MCF 10A (cell line): Measurements from ENCODE around the gene GFOD1. TPM values are rescaled to one million over a fixed set of nuclear protein-coding genes. Genes with fewer than 3 reads are reported as not detected.

Source experiments
- BruUV-seq: library from RNA; stranded (reverse); fragments of 400-500 nt; replicated peaks from 2 replicates; lab custom pipeline; 2021; lab: Mats Ljungman, UMichigan
- CTCF ChIA-PET: fragments of 300-600 bp; sonication (Branson Sonifier 250); formaldehyde crosslinking; extraction: SDS; loops from one replicate; lab custom pipeline; 2021; ENCODE audit warnings: antibody characterized with exemption, inconsistent platforms; lab: Yijun Ruan, JAX
- POLR2A ChIA-PET: fragments of 300-600, 350-650 bp; sonication (Branson Sonifier 250); formaldehyde crosslinking; extraction: SDS; loops from one replicate; lab custom pipeline; 2020; ENCODE audit warnings: antibody characterized with exemption, inconsistent platforms; lab: Yijun Ruan, JAX
- DNase-seq: peaks from one replicate; pipeline ENCODE4 v3.0.0-alpha.2; 2018; ENCODE audit not compliant: unreplicated experiment
- H3K27ac Mint-ChIP-seq: one replicate; pipeline ENCODE4 v1.8.0; 2022; ENCODE audit warnings: mild to moderate bottlenecking, low read depth, mixed read lengths; ENCODE audit not compliant: unreplicated experiment
- H3K27me3 Mint-ChIP-seq: one replicate; pipeline ENCODE4 v1.8.0; 2022; ENCODE audit warnings: mixed read lengths; ENCODE audit not compliant: insufficient read depth, unreplicated experiment
- H3K36me3 Mint-ChIP-seq: one replicate; pipeline ENCODE4 v1.8.0; 2022; ENCODE audit warnings: mild to moderate bottlenecking, moderate library complexity, mixed read lengths; ENCODE audit not compliant: insufficient read depth, unreplicated experiment
- H3K4me1 Mint-ChIP-seq: one replicate; pipeline ENCODE4 v1.8.0; 2022; ENCODE audit warnings: mixed read lengths; ENCODE audit not compliant: insufficient read depth, unreplicated experiment
- H3K4me3 Mint-ChIP-seq: one replicate; pipeline ENCODE4 v1.8.0; 2022; ENCODE audit warnings: mild to moderate bottlenecking, moderate library complexity, mixed read lengths; ENCODE audit not compliant: unreplicated experiment
- H3K9me3 Mint-ChIP-seq: one replicate; pipeline ENCODE4 v1.8.0; 2022; ENCODE audit warnings: mixed read lengths; ENCODE audit not compliant: unreplicated experiment
- CTCF ChIP-seq: fragments of 200-600 bp; IDR thresholded peaks from one replicate; pipeline ENCODE4 v1.8.0; 2022; ENCODE audit warnings: antibody characterized with exemption, mild to moderate bottlenecking; ENCODE audit not compliant: unreplicated experiment
- intact Hi-C: fragments of 100-400 bp; cut with micrococcal nuclease; formaldehyde crosslinking; loops from 2 replicates; pipeline ENCODE4 v1.14.1; 2022
- total RNA-seq: library from RNA; stranded (reverse); gene quantifications from 2 replicates; pipeline ENCODE4 v1.2.3, GENCODE V29; 2022

GFOD1 gene
- total RNA-seq, 1 experiment from 2014 or later, result 9.5 TPM

GRCh38 chr6:13484138-13484708 is 3.2 kb downstream of the GFOD1 start:
- H3K9me3 Mint-ChIP-seq, result no peaks in the 10 kb centered on the region
- ChIA-PET CTCF (interaction anchor here (1.0 to 3.8 kb wide), 2 partner anchors 86 to 91 kb away, joined by 3 to 18 read pairs; partner anchors contain the start of gene SIRT5), POLR2A (interaction anchor here (0.9 to 5.1 kb wide), 9 partner anchors 10 to 156 kb away, joined by 3 to 64 read pairs (median 22); partner anchors contain the start of genes NOL7, SIRT5 and TBC1D7)
- peak overlapping the region; percentile 78 for H3K4me3 Mint-ChIP-seq
- no TSS peak for BruUV-seq
- peaks cover 43% of the 10 kb centered on the region for H3K4me1 Mint-ChIP-seq
- H3K36me3 Mint-ChIP-seq, result no peaks in the 10 kb centered on the region
- H3K27me3 Mint-ChIP-seq, result no peaks in the 10 kb centered on the region
- intact Hi-C loops, result no loop called here
- peak overlapping the region; percentile 80 for H3K27ac Mint-ChIP-seq
- no peak for DNase-seq
- TF ChIP-seq CTCF, result no peak

- POLR2A ChIA-PET, result interaction anchor here (0.6 to 6.4 kb wide), 20 partner anchors 11 to 215 kb away, joined by 3 to 46 read pairs (median 4); partner anchors contain the start of genes SIRT5 and TBC1D7
- H3K4me1 Mint-ChIP-seq, result peaks cover 51% of the 10 kb centered on the region
Measured at GRCh38 chr6:13480631-13481501, 6.5 kb downstream of the GFOD1 start.

GRCh38 chr6:13479971-13480434 is 7.4 kb downstream of the GFOD1 start:
- CTCF ChIA-PET, result interaction anchor here (0.9 to 1.2 kb wide), 3 partner anchors 81 to 142 kb away, joined by 3 to 4 read pairs (median 3); no protein-coding TSS in a partner anchor
- POLR2A ChIA-PET, result interaction anchor here (0.8 to 6.4 kb wide), 17 partner anchors 12 to 152 kb away, joined by 3 to 46 read pairs (median 5); partner anchors contain the start of genes NOL7, SIRT5 and TBC1D7
- Mint-ChIP-seq H3K36me3 (no peaks in the 10 kb centered on the region), H3K27ac (peak overlapping the region; percentile 71), H3K4me3 (no peak overlapping the region), H3K27me3 (no peaks in the 10 kb centered on the region), H3K4me1 (peaks cover 46% of the 10 kb centered on the region), H3K9me3 (no peaks in the 10 kb centered on the region)
- no TSS peak for BruUV-seq
- intact Hi-C loops, result no loop called here
- no peak for TF ChIP-seq CTCF
- DNase-seq, result peak; percentile 85

More at GRCh38 chr6:13480631-13481501, 6.5 kb downstream of the GFOD1 start:
- BruUV-seq, result no TSS peak
- H3K27me3 Mint-ChIP-seq, result no peaks in the 10 kb centered on the region
- intact Hi-C loops, result no loop called here
- H3K36me3 Mint-ChIP-seq, result no peaks in the 10 kb centered on the region
- peak overlapping the region; percentile 71 for H3K27ac Mint-ChIP-seq
- no peaks in the 10 kb centered on the region for H3K9me3 Mint-ChIP-seq
- H3K4me3 Mint-ChIP-seq, result peak overlapping the region; percentile 1
- peak; percentile 53 for DNase-seq
- TF ChIP-seq CTCF, result no peak
- CTCF ChIA-PET, result interaction anchor here (0.8 to 1.2 kb wide), 4 partner anchors 82 to 146 kb away, joined by 3 to 5 read pairs (median 4); no protein-coding TSS in a partner anchor
